SU-DHL-6 (cell line): ENCODE results near the gene GPX1.
"Not testable (repeated sequence)": the region's sequence is repeated elsewhere in the genome, so short reads cannot be mapped to it uniquely, and the experiment has no call there.

ENCODE experiments used
- H2AFZ ChIP-seq: fragments of 200-600 bp; sonication (generic); 2 replicates; pipeline ENCODE4 v1.6.1; 2014; ENCODE audit warnings: low read depth, mild to moderate bottlenecking, moderate library complexity, mixed read lengths, antibody characterized with exemption, low read length; ENCODE audit not compliant: severe bottlenecking
- H3F3A ChIP-seq: fragments of 200-600 bp; shearing (Covaris generic); 2 replicates; pipeline ENCODE4 v1.6.0; 2016; ENCODE audit warnings: antibody characterized with exemption, mild to moderate bottlenecking; ENCODE audit not compliant: insufficient read depth
- H3K27ac ChIP-seq: fragments of 200-600 bp; sonication (generic); 2 replicates; pipeline ENCODE4 v1.5.1; 2016; ENCODE audit warnings: low read depth, mild to moderate bottlenecking, low read length, moderate library complexity, mixed read lengths
- H3K27me3 ChIP-seq: fragments of 200-600 bp; sonication (generic), shearing (Covaris generic); 2 replicates; pipeline ENCODE4 v1.6.0; 2014; ENCODE audit warnings: mild to moderate bottlenecking, low read length
- H3K36me3 ChIP-seq: fragments of 200-600 bp; sonication (generic); 2 replicates; pipeline ENCODE4 v1.6.1; 2014; ENCODE audit warnings: mild to moderate bottlenecking, low read length, mixed read lengths
- H3K4me2 ChIP-seq: fragments of 300-600, 200-600 bp; shearing (Covaris generic), sonication (generic); 2 replicates; pipeline ENCODE4 v1.6.0; 2014; ENCODE audit warnings: low read length, low read depth, mild to moderate bottlenecking; ENCODE audit not compliant: poor library complexity, severe bottlenecking
- H3K4me3 ChIP-seq: fragments of 200-600 bp; sonication (generic); 2 replicates; pipeline ENCODE4 v1.5.1; 2014; ENCODE audit warnings: antibody characterized with exemption, low read length, mild to moderate bottlenecking, mixed read lengths; ENCODE audit not compliant: insufficient read depth, poor library complexity, severe bottlenecking
- H3K79me2 ChIP-seq: fragments of 200-600 bp; sonication (generic); 2 replicates; pipeline ENCODE4 v1.6.1; 2014; ENCODE audit warnings: mild to moderate bottlenecking, low read length, moderate library complexity; ENCODE audit not compliant: insufficient read depth
- H3K9ac ChIP-seq: fragments of 200-600 bp; sonication (generic); 2 replicates; pipeline ENCODE4 v1.7.0; 2014; ENCODE audit warnings: mild to moderate bottlenecking, low read length
- H3K9me2 ChIP-seq: fragments of 200-600 bp; sonication (generic); replicated peaks from 2 replicates; pipeline ENCODE4 v1.6.1; 2014; ENCODE audit warnings: low read length; ENCODE audit not compliant: insufficient read depth
- H3K9me3 ChIP-seq: fragments of 200-600 bp; sonication (generic); 2 replicates; pipeline ENCODE4 v1.6.1; 2014; ENCODE audit warnings: low read length, mixed read lengths; ENCODE audit not compliant: insufficient read depth
- H4K20me1 ChIP-seq: fragments of 200-600 bp; sonication (generic); 2 replicates; pipeline ENCODE4 v1.6.1; 2014; ENCODE audit warnings: low read depth, mild to moderate bottlenecking, antibody characterized with exemption, low read length, moderate library complexity, mixed read lengths
- EZH2phosphoT487 ChIP-seq: fragments of 200-600 bp; sonication (generic), shearing (Covaris generic); conservative IDR thresholded peaks from 2 replicates; pipeline ENCODE4 v1.6.1; 2018; ENCODE audit warnings: mild to moderate bottlenecking, antibody characterized with exemption, low read length, moderate library complexity, mixed read lengths
- TF ChIP-seq, protein P1 (sequence below): fragments of 200-600 bp; sonication (generic); IDR thresholded peaks from one replicate; pipeline ENCODE4 v1.5.1; 2017; ENCODE audit warnings: antibody characterized with exemption, mild to moderate bottlenecking, low read length, moderate library complexity; ENCODE audit not compliant: insufficient read depth, poor library complexity, severe bottlenecking

GPX1 gene

DNA sequence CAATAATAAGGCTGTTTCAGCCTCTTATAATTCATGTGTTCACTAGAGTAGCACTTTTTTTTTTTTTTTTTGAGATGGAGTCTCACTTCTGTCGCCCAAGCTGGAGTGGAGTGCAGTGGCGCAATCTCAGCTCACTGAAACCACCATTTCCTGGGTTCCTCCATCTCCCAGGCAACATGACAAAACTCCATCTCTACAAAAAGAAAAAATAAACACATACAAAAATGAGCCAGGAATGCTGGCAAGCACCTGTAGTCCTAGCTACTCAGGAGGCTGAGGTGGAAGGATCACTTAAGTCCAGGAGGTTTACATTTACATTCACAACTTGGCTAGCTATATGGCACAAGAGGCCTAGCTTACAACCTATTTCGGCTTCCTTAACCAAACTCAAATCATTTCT is 25.1 kb downstream of the GPX1 start:
- H4K20me1 ChIP-seq = no peaks in the 10 kb centered on the region

GRCh38 chr3:49329186-49329585 is 29.0 kb downstream of the GPX1 start:
- TF ChIP-seq EZH2phosphoT487 = no peak
- TF ChIP-seq, protein P1, sequence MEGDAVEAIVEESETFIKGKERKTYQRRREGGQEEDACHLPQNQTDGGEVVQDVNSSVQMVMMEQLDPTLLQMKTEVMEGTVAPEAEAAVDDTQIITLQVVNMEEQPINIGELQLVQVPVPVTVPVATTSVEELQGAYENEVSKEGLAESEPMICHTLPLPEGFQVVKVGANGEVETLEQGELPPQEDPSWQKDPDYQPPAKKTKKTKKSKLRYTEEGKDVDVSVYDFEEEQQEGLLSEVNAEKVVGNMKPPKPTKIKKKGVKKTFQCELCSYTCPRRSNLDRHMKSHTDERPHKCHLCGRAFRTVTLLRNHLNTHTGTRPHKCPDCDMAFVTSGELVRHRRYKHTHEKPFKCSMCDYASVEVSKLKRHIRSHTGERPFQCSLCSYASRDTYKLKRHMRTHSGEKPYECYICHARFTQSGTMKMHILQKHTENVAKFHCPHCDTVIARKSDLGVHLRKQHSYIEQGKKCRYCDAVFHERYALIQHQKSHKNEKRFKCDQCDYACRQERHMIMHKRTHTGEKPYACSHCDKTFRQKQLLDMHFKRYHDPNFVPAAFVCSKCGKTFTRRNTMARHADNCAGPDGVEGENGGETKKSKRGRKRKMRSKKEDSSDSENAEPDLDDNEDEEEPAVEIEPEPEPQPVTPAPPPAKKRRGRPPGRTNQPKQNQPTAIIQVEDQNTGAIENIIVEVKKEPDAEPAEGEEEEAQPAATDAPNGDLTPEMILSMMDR = no peak
- Histone ChIP-seq H3K4me3 (no peak overlapping the region), H3K9ac (no peak overlapping the region), H3K27me3 (no peaks in the 10 kb centered on the region), H3K4me2 (no peak overlapping the region), H2AFZ (no peak overlapping the region), H3K36me3 (peaks cover 17% of the 10 kb centered on the region; the same call in 1 of the 2 replicates), H3K9me3 (no peaks in the 10 kb centered on the region), H3K79me2 (peaks cover 5% of the 10 kb centered on the region; the same call in 1 of the 2 replicates), H3K9me2 (no peaks in the 10 kb centered on the region), H4K20me1 (no peaks in the 10 kb centered on the region), H3K27ac (no peak overlapping the region), H3F3A (no peaks in the 10 kb centered on the region)

More for the DNA sequence above, 25.1 kb downstream of the GPX1 start:
- TF ChIP-seq, protein P1 = no peak
- H2AFZ ChIP-seq = no peak overlapping the region
- no peak overlapping the region for H3K4me3 ChIP-seq
- H3K27ac ChIP-seq = no peak overlapping the region
- H3K9me3 ChIP-seq = no peaks in the 10 kb centered on the region
- H3F3A ChIP-seq = 0 out of 2 replicates have a peak, but pooled peaks cover 3% of the 10 kb centered on the region
- no peak overlapping the region for H3K9ac ChIP-seq
- no peaks in the 10 kb centered on the region for H3K9me2 ChIP-seq
- peaks cover 22% of the 10 kb centered on the region for H3K79me2 ChIP-seq
- no peaks in the 10 kb centered on the region for H3K27me3 ChIP-seq
- peaks cover 15% of the 10 kb centered on the region for H3K36me3 ChIP-seq
- no peak overlapping the region for H3K4me2 ChIP-seq

DNA sequence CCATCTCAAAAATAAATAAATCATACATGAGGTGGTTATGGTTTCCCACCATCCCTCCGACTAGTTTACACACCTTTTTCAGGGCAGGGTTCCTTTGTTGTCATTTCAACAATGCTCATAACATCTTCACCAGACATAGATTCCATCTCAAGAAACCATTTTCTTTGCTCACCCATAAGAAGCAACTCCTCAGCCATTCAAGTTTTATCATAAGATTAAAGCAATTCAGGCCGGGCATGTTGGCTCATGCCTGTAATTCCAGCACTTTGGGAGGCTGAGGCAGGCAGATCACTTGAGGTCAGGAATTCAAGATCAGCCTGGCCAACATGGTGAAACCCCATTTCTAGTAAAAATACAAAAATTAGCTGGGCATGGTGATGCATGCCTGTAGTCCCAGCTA is 29.8 kb downstream of the GPX1 start:
- H3K27me3 ChIP-seq, H3K9ac ChIP-seq, H3K27ac ChIP-seq, H2AFZ ChIP-seq, H4K20me1 ChIP-seq, H3K9me3 ChIP-seq, H3K4me2 ChIP-seq, H3K79me2 ChIP-seq, H3F3A ChIP-seq, H3K4me3 ChIP-seq, H3K9me2 ChIP-seq: not testable (repeated sequence)
- H3K36me3 ChIP-seq = peaks cover 16% of the 10 kb centered on the region; the same call in 1 of the 2 replicates

DNA sequence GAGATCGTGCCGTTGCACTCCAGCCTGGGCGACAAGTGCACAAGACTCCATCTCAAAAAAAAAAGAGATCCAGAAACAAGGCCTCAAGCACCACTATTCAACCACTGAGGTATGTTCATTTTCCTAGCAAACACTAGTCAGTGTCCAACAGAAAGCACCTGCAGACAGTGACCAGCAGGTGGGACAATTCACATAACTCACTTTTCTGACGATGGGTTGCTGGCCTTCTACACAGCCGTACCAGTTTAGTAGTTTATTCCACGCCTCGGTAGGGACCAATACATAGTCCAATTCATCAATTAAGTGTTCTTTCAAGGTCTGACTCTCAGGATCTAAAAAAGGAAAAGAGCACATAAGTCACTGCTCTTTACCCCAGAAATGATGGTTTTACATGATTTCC is 30.7 kb downstream of the GPX1 start:
- TF ChIP-seq EZH2phosphoT487 = no peak
- TF ChIP-seq, protein P1 = no peak
- Histone ChIP-seq H3F3A (no peaks in the 10 kb centered on the region), H2AFZ (no peak overlapping the region), H3K27me3 (no peaks in the 10 kb centered on the region), H3K9me3 (no peaks in the 10 kb centered on the region), H3K36me3 (peaks cover 12% of the 10 kb centered on the region; the same call in 1 of the 2 replicates), H3K9me2 (no peaks in the 10 kb centered on the region), H4K20me1 (no peaks in the 10 kb centered on the region), H3K9ac (no peak overlapping the region), H3K27ac (no peak overlapping the region), H3K79me2 (peaks cover 5% of the 10 kb centered on the region; the same call in 1 of the 2 replicates), H3K4me2 (no peak overlapping the region), H3K4me3 (no peak overlapping the region)
